Naive thymus-derived CD4-positive, alpha-beta T cell (primary cell): ENCODE results near the gene SPART. TPM values are rescaled to one million over a fixed set of nuclear protein-coding genes. Genes with fewer than 3 reads are reported as not detected.

ENCODE experiments used
- ATAC-seq: fragments of 150-1000 bp; cut with Tn5 transposase; 2 replicates; pipeline ENCODE4 v1.10.0; 2021; ENCODE audit warnings: mild to moderate bottlenecking, moderate library complexity
- CTCF ChIA-PET: fragments of 350-600 bp; sonication (Branson Sonifier 250); formaldehyde crosslinking; loops from one replicate; lab custom pipeline; 2021; ENCODE audit warnings: antibody characterized with exemption; lab: Charles Lee
- POLR2A ChIA-PET: fragments of 350-600 bp; sonication (Branson Sonifier 250); formaldehyde crosslinking; loops from one replicate; lab custom pipeline; 2021; ENCODE audit warnings: antibody characterized with exemption, inconsistent platforms; lab: Charles Lee
- DNase-seq, 9 donors: peaks; one replicate each; pipeline versions ENCODE4 v3.0.0 to v3.0.0-alpha.2; 2020 to 2022; ENCODE audit warnings: mixed read lengths in 1 of 9
- H3K27ac ChIP-seq: one replicate; pipeline ENCODE4 v1.7.0; 2013; ENCODE audit warnings: mild to moderate bottlenecking, low read depth, low read length, moderate library complexity
- H3K27me3 ChIP-seq, 2 donors: one replicate each; pipeline ENCODE4 v1.7.0; 2013; ENCODE audit warnings: low read length in 2 of 2, mild to moderate bottlenecking in 2 of 2, moderate library complexity in 2 of 2; ENCODE audit not compliant: control insufficient read depth in 2 of 2, insufficient read depth in 2 of 2
- H3K36me3 ChIP-seq, 3 experiments: 1 replicate in 2 of 3; 2 replicates in 1 of 3; pipeline ENCODE4 v1.7.0; 2013; ENCODE audit warnings: low read length in 3 of 3, mild to moderate bottlenecking in 3 of 3, moderate library complexity in 1 of 3; ENCODE audit not compliant: insufficient read depth in 3 of 3, control insufficient read depth in 2 of 3
- H3K4me1 ChIP-seq, 2 donors: one replicate each; pipeline ENCODE4 v1.7.0; 2013; ENCODE audit warnings: low read length in 2 of 2, mild to moderate bottlenecking in 2 of 2, moderate library complexity in 1 of 2; ENCODE audit not compliant: control insufficient read depth in 2 of 2, insufficient read depth in 2 of 2
- H3K4me3 ChIP-seq: 2 replicates; pipeline ENCODE4 v1.7.0; 2013; ENCODE audit warnings: mild to moderate bottlenecking, low read length
- H3K9me3 ChIP-seq, 3 experiments: 1 replicate in 2 of 3; 2 replicates in 1 of 3; pipeline ENCODE4 v1.7.0; 2013; ENCODE audit warnings: low read length in 3 of 3; ENCODE audit not compliant: control insufficient read depth in 2 of 3
- H3K27ac Mint-ChIP-seq, 9 donors: one replicate each; pipeline ENCODE4 v1.8.0; 2020 to 2022; ENCODE audit warnings: mixed read lengths in 9 of 9, mild to moderate bottlenecking in 8 of 9, moderate library complexity in 5 of 9, inconsistent platforms in 2 of 9
- H3K27me3 Mint-ChIP-seq, 5 donors: one replicate each; pipeline ENCODE4 v1.8.0; 2021 to 2022; ENCODE audit warnings: mixed read lengths in 5 of 5, mild to moderate bottlenecking in 1 of 5
- H3K36me3 Mint-ChIP-seq, 5 donors: one replicate each; pipeline ENCODE4 v1.8.0; 2020 to 2022; ENCODE audit warnings: mixed read lengths in 5 of 5, mild to moderate bottlenecking in 3 of 5, inconsistent platforms in 1 of 5
- H3K4me1 Mint-ChIP-seq, 7 donors: one replicate each; pipeline ENCODE4 v1.8.0; 2020 to 2022; ENCODE audit warnings: mixed read lengths in 7 of 7, mild to moderate bottlenecking in 3 of 7, inconsistent platforms in 1 of 7
- H3K4me3 Mint-ChIP-seq, 10 donors: one replicate each; pipeline ENCODE4 v1.8.0; 2020 to 2022; ENCODE audit warnings: mild to moderate bottlenecking in 10 of 10, mixed read lengths in 10 of 10, moderate library complexity in 6 of 10, inconsistent platforms in 2 of 10
- H3K9me3 Mint-ChIP-seq, 11 donors: one replicate each; pipeline ENCODE4 v1.8.0; 2020 to 2022; ENCODE audit warnings: mixed read lengths in 11 of 11, mild to moderate bottlenecking in 4 of 11, inconsistent platforms in 1 of 11, moderate library complexity in 1 of 11
- intact Hi-C, 2 donors: fragments of 100-400 bp; cut with micrococcal nuclease; formaldehyde crosslinking; loops; one replicate each; pipeline ENCODE4 v1.15.1; 2023
- polyA plus RNA-seq, 2 donors: library from polyadenylated mRNA; unstranded; fragments of 300-500 nt; fragmentation: Illumina TruSeq; gene quantifications; one replicate each; pipeline ENCODE4 v1.2.3, GENCODE V29; 2021
- total RNA-seq, 6 experiments: library from RNA in 5 of 6; stranded (reverse) in 5 of 6; gene quantifications; 1 replicate in 5 of 6; 2 replicates in 1 of 6; pipeline ENCODE4 v1.2.3 and lab custom pipeline; 2021 to 2026

The SPART gene
- total and polyA plus RNA-seq, 7 experiments from 2014 or later = 24.8 to 67.5 (median 39.6) TPM

GRCh38 chr13:36374063-36374462, 27.9 kb upstream of the SPART start:
- H3K9me3 ChIP-seq = no peaks in the 10 kb centered on the region
- H3K27me3 ChIP-seq = no peaks in the 10 kb centered on the region
- Mint-ChIP-seq H3K9me3 (peaks cover 0 to 6% (median 0%) of the 10 kb centered on the region in 11 donors), H3K27me3 (peaks cover 0 to 7% (median 4%) of the 10 kb centered on the region in 5 donors), H3K4me3 (no peak overlapping the region), H3K27ac (no peak overlapping the region), H3K4me1 (no peaks in the 10 kb centered on the region), H3K36me3 (no peaks in the 10 kb centered on the region)
- H3K4me1 ChIP-seq = no peaks in the 10 kb centered on the region
- DNase-seq (no peak), ATAC-seq (no peak)
- intact Hi-C loops = no loop called here
- H3K36me3 ChIP-seq = no peaks in the 10 kb centered on the region
- ChIA-PET CTCF (no interaction called here), POLR2A (no interaction called here)
- no peak overlapping the region for H3K27ac ChIP-seq
- H3K4me3 ChIP-seq = no peak overlapping the region

DNA sequence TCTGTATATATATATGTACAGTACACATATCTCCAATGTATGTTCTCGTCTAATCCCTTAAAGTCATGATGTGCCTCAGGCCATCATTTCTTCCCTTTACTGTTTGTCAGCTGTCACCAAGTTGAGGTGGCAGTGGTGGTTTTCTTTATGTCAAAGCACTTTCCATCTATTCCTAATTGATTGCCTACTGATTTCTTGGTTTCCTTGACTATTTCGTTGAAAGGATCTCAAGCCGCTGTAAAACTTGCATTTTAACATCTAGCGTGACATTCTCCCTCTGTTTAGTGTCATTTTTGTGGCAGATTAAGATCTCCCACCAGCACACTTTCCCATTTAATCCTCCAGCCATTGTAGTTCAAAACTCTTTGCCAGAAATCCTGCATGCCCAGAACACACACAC, 25.0 kb upstream of the SPART start:
- H3K27me3 Mint-ChIP-seq = peaks cover 1 to 7% (median 4%) of the 10 kb centered on the region in 5 donors
- ChIA-PET POLR2A (no interaction called here), CTCF (no interaction called here)
- Histone ChIP-seq H3K27ac (no peak overlapping the region), H3K9me3 (no peaks in the 10 kb centered on the region), H3K4me1 (no peaks in the 10 kb centered on the region), H3K36me3 (no peaks in the 10 kb centered on the region), H3K4me3 (no peak overlapping the region), H3K27me3 (no peaks in the 10 kb centered on the region)
- no peaks in the 10 kb centered on the region for H3K36me3 Mint-ChIP-seq
- ATAC-seq (no peak), DNase-seq (no peak)
- intact Hi-C loops = no loop called here
- H3K27ac Mint-ChIP-seq = no peak overlapping the region
- H3K9me3 Mint-ChIP-seq = peaks cover 0 to 6% (median 0%) of the 10 kb centered on the region in 11 donors
- H3K4me1 Mint-ChIP-seq = no peaks in the 10 kb centered on the region
- H3K4me3 Mint-ChIP-seq = no peak overlapping the region

- Mint-ChIP-seq H3K4me1 (no peaks in the 10 kb centered on the region), H3K27me3 (peaks cover 3 to 15% (median 6%) of the 10 kb centered on the region in 5 donors), H3K4me3 (no peak overlapping the region), H3K27ac (no peak overlapping the region), H3K36me3 (no peaks in the 10 kb centered on the region), H3K9me3 (peaks cover 0 to 6% (median 0%) of the 10 kb centered on the region in 11 donors)
- Histone ChIP-seq H3K4me3 (no peak overlapping the region), H3K27me3 (no peaks in the 10 kb centered on the region), H3K9me3 (no peaks in the 10 kb centered on the region), H3K4me1 (no peaks in the 10 kb centered on the region), H3K27ac (no peak overlapping the region), H3K36me3 (no peaks in the 10 kb centered on the region)
- intact Hi-C loops = no loop called here
- DNase-seq (no peak), ATAC-seq (no peak)
- CTCF ChIA-PET = no interaction called here
- POLR2A ChIA-PET = no interaction called here
Measured at GRCh38 chr13:36370108-36370429, 23.9 kb upstream of the SPART start.

DNA sequence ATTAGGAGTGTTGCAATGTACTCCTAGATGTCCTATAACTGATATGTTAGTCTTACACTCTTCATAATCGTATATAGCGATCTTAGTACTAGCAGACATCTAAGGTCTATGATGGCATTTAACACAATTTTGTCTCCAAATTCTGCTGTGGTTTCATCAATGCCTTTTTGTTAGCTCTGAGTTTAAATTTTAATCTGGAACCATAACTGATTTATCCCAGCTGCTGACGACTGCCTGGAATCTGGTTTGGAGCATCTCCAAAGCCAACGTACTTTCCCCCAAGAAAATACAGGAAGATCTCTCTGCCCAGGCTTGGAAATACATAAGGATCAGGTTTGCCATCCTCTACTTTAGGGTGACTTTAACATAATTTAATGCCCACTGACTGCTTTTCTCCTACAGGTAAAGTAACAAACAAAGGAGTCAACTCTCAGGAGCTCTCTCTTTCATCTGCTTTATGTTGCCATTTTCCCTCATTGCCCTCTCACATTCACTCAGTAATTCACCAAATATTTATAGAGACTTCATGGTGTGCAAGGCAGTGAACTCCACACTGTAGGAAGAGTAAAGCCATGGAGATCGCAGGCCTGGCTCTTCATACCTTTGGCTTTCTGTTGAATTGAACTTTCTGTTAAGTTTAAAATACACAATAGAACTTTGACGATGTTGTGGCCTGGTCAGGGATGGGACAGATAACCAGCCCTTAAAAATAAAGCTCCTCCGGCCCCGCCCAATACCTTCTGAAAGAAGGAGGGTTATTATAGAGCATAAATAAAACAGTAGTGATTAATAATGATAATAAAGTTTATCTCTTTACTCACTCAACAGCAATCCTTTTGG, 23.3 kb upstream of the SPART start:
- peaks cover 3 to 15% (median 6%) of the 10 kb centered on the region in 5 donors for H3K27me3 Mint-ChIP-seq
- no peaks in the 10 kb centered on the region for H3K4me1 ChIP-seq
- H3K9me3 ChIP-seq = no peaks in the 10 kb centered on the region
- no peak overlapping the region for H3K27ac Mint-ChIP-seq
- no peaks in the 10 kb centered on the region for H3K27me3 ChIP-seq
- ATAC-seq (no peak), DNase-seq (no peak)
- no peaks in the 10 kb centered on the region for H3K4me1 Mint-ChIP-seq
- H3K36me3 Mint-ChIP-seq = no peaks in the 10 kb centered on the region
- H3K4me3 ChIP-seq = no peak overlapping the region
- no peak overlapping the region for H3K27ac ChIP-seq
- POLR2A ChIA-PET = no interaction called here
- intact Hi-C loops = no loop called here
- CTCF ChIA-PET = no interaction called here
- H3K4me3 Mint-ChIP-seq = no peak overlapping the region
- no peaks in the 10 kb centered on the region for H3K36me3 ChIP-seq
- H3K9me3 Mint-ChIP-seq = peaks cover 0 to 6% (median 0%) of the 10 kb centered on the region in 11 donors

GRCh38 chr13:36366031-36366430, 19.8 kb upstream of the SPART start:
- H3K27ac ChIP-seq = no peak overlapping the region
- H3K36me3 ChIP-seq = no peaks in the 10 kb centered on the region
- H3K9me3 ChIP-seq = no peaks in the 10 kb centered on the region
- H3K4me3 Mint-ChIP-seq = no peak overlapping the region
- no peak overlapping the region for H3K4me3 ChIP-seq
- intact Hi-C loops = no loop called here
- H3K4me1 Mint-ChIP-seq = no peaks in the 10 kb centered on the region
- no peaks in the 10 kb centered on the region for H3K9me3 Mint-ChIP-seq
- no peak overlapping the region for H3K27ac Mint-ChIP-seq
- ATAC-seq = no peak
- no peaks in the 10 kb centered on the region for H3K36me3 Mint-ChIP-seq
- no peak for DNase-seq
- H3K27me3 Mint-ChIP-seq = peaks cover 6 to 17% (median 7%) of the 10 kb centered on the region in 5 donors
- no peaks in the 10 kb centered on the region for H3K4me1 ChIP-seq
- ChIA-PET POLR2A (no interaction called here), CTCF (interaction anchor here (0.5 kb wide), 1 partner anchor 51 kb away, joined by 3 read pairs; no protein-coding TSS in a partner anchor)
- no peaks in the 10 kb centered on the region for H3K27me3 ChIP-seq

DNA sequence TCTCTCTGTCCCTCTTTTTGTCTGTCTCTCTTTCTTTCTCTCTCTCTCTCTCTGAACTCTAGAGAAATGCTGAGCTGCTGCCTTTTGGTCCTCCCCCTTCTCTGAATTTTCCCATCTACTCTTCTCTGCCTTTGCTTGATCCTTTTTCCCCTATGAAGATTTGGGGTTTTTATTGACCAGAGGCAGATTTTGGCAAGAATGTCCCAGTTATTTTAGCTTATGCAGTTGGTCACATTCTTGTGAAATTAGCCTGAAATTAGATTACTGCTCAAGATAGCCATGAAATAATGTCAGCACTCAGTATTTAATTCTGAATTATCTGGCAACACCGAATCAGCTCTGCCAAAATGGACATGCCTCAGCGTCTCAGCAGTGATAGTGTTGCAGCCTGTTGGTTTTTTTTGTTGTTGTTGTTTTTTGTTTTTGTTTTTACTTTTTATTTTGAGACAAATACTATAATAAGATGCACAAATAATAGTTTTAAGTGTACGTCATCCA, 17.2 kb upstream of the SPART start:
- no peaks in the 10 kb centered on the region for H3K27me3 ChIP-seq
- H3K4me1 ChIP-seq = no peaks in the 10 kb centered on the region
- ATAC-seq = no peak
- no peak overlapping the region for H3K4me3 Mint-ChIP-seq
- POLR2A ChIA-PET = no interaction called here
- H3K9me3 ChIP-seq = no peaks in the 10 kb centered on the region
- DNase-seq = no peak
- no peak overlapping the region for H3K4me3 ChIP-seq
- H3K9me3 Mint-ChIP-seq = no peaks in the 10 kb centered on the region
- intact Hi-C loops = no loop called here
- H3K27ac ChIP-seq = no peak overlapping the region
- peaks cover 6 to 20% (median 8%) of the 10 kb centered on the region in 5 donors for H3K27me3 Mint-ChIP-seq
- no peaks in the 10 kb centered on the region for H3K36me3 Mint-ChIP-seq
- H3K4me1 Mint-ChIP-seq = no peaks in the 10 kb centered on the region
- CTCF ChIA-PET = no interaction called here
- H3K27ac Mint-ChIP-seq = no peak overlapping the region
- no peaks in the 10 kb centered on the region for H3K36me3 ChIP-seq

DNA sequence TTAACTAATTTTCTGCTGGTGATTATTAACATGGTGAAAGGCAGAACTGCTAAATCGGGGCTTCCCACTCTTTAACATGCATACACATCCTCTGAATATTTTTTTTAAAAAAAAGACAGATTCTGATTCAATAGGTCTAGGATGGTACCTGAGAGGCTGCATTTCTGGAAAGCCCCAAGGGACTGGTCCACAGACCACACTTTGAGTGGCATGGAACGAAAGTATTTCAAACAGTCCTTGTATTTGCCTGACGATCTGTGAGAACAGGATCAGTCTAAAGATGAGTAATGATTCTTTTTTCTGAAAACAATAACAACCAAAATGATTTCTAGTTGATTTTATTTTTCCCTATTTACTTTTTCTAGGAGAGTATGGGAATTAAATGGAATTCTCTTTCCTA, 16.7 kb upstream of the SPART start:
- Histone ChIP-seq H3K9me3 (no peaks in the 10 kb centered on the region), H3K4me3 (no peak overlapping the region), H3K27ac (no peak overlapping the region), H3K36me3 (no peaks in the 10 kb centered on the region), H3K27me3 (no peaks in the 10 kb centered on the region), H3K4me1 (no peaks in the 10 kb centered on the region)
- DNase-seq = no peak
- H3K27ac Mint-ChIP-seq = no peak overlapping the region
- ChIA-PET CTCF (no interaction called here), POLR2A (no interaction called here)
- no peaks in the 10 kb centered on the region for H3K9me3 Mint-ChIP-seq
- no peaks in the 10 kb centered on the region for H3K4me1 Mint-ChIP-seq
- ATAC-seq = no peak
- peaks cover 6 to 24% (median 10%) of the 10 kb centered on the region in 5 donors for H3K27me3 Mint-ChIP-seq
- H3K4me3 Mint-ChIP-seq = no peak overlapping the region
- H3K36me3 Mint-ChIP-seq = no peaks in the 10 kb centered on the region
- intact Hi-C loops = no loop called here
